ENCODE results near the gene SH3PXD2B.

DNA sequence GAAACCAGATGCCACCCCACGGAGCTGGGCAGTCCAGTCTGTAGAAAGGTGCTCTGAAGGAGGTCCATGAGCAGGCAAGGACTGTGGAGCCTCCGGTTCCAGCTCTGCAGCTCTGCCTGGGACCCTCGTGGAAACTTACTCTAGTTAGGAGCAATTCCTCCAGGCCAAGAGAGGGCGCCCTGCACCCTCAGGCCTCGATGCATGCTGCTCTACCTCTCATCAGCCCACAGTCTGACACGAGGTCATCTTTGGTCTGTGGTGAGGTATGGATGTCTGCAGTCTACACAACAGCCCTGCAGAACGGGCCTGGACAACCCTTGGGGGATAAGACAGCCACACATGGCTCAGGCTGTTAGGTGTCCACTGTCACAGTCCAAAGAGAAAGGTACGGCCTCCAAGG, 120.1 kb downstream of the SH3PXD2B start:
- TF ChIP-seq, protein P1, sequence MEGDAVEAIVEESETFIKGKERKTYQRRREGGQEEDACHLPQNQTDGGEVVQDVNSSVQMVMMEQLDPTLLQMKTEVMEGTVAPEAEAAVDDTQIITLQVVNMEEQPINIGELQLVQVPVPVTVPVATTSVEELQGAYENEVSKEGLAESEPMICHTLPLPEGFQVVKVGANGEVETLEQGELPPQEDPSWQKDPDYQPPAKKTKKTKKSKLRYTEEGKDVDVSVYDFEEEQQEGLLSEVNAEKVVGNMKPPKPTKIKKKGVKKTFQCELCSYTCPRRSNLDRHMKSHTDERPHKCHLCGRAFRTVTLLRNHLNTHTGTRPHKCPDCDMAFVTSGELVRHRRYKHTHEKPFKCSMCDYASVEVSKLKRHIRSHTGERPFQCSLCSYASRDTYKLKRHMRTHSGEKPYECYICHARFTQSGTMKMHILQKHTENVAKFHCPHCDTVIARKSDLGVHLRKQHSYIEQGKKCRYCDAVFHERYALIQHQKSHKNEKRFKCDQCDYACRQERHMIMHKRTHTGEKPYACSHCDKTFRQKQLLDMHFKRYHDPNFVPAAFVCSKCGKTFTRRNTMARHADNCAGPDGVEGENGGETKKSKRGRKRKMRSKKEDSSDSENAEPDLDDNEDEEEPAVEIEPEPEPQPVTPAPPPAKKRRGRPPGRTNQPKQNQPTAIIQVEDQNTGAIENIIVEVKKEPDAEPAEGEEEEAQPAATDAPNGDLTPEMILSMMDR (IDR thresholded peaks at IDR 0.05 in 2 of 3, conservative IDR thresholded peaks at IDR 0.05 in 1 of 3; ENCODE audit: borderline replicate concordance in 1 of 3, insufficient read depth in 1 of 3, low read depth in 2 of 3, low read length in 2 of 3): peak in 2 of 3 experiments; percentile 44; a peak in 4 of 6 replicates
- TF ChIP-seq POLR2A (IDR thresholded peaks at IDR 0.05; ENCODE audit: borderline replicate concordance, extremely low read depth, insufficient read depth, insufficient read length) (no peak), YY1 (IDR thresholded peaks at IDR 0.05; ENCODE audit: extremely low read depth, insufficient replicate concordance, low read depth, low read length) (no peak), EZH2phosphoT487 (IDR thresholded peaks at IDR 0.05; ENCODE audit: borderline replicate concordance) (no peak), SRF (IDR thresholded peaks at IDR 0.05; ENCODE audit: low read depth) (no peak), RAD21 (IDR thresholded peaks at IDR 0.05; ENCODE audit: low read depth) (no peak), JUND (IDR thresholded peaks at IDR 0.05) (no peak), ZNF274 (IDR thresholded peaks at IDR 0.05; ENCODE audit: low read depth, low read length) (no peak), TCF7L2 (IDR thresholded peaks at IDR 0.05; ENCODE audit: borderline replicate concordance, extremely low read depth, insufficient read depth, insufficient read length) (no peak), EZH2 (IDR thresholded peaks at IDR 0.05) (no peak), CEBPB (IDR thresholded peaks at IDR 0.05; ENCODE audit: low read depth) (no peak)
- TF ChIP-seq, protein P2, sequence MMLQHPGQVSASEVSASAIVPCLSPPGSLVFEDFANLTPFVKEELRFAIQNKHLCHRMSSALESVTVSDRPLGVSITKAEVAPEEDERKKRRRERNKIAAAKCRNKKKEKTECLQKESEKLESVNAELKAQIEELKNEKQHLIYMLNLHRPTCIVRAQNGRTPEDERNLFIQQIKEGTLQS (IDR thresholded peaks at IDR 0.05): no peak

Measured in HCT116 (cell line).